ENCODE results near the gene ADGRA1. TPM values are rescaled to one million over a fixed set of nuclear protein-coding genes. Genes with fewer than 3 reads are reported as not detected.

The ADGRA1 gene
- polyA plus RNA-seq, 2 of the 4 experiments (the other 2 are of a cell fraction): not detected

- TF ChIP-seq KDM1A (IDR thresholded peaks at IDR 0.05; ENCODE audit: low read depth): no peak
- TF ChIP-seq SREBF2 (IDR thresholded peaks at IDR 0.05): no peak
- TF ChIP-seq PBX3 (IDR thresholded peaks at IDR 0.05): no peak
- no peak for TF ChIP-seq ZSCAN20 (CRISPR knock-in tag; IDR thresholded peaks at IDR 0.05)
- TF ChIP-seq EP300 (IDR thresholded peaks at IDR 0.05): no peak
- TF ChIP-seq GATA3 (IDR thresholded peaks at IDR 0.05; ENCODE audit: borderline replicate concordance): no peak
- no peak for TF ChIP-seq USF2 (IDR thresholded peaks at IDR 0.05)
Observed at GRCh38 chr10:133168617-133169031, 80.9 kb downstream of the ADGRA1 start (continued).

GRCh38 chr10:133169173-133169947, 81.6 kb downstream of the ADGRA1 start:
- H3K9me3 ChIP-seq: no peaks in the 10 kb centered on the region
- H3K4me2 ChIP-seq: no peak overlapping the region
- no peak overlapping the region for H3K4me3 ChIP-seq
- 85% methylated on average over 30 of the region's 30 CpGs for WGBS (ENCODE audit: missing lambda C conversion rate)
- CTCF ChIA-PET: interaction anchor here (1.0 kb wide), 1 partner anchor 26 kb away, joined by 3 read pairs; no protein-coding TSS in a partner anchor
- no peak overlapping the region for H3K27ac ChIP-seq
- no peaks in the 10 kb centered on the region for H3K4me1 ChIP-seq
- ATAC-seq (no peak), DNase-seq (ENCODE audit: low read depth in 1 of 2, low spot score in 1 of 2) (no peak), FAIRE-seq (no peak)
- TF ChIP-seq SMC3 (IDR thresholded peaks at IDR 0.05) (no peak), RNF2 (IDR thresholded peaks at IDR 0.05; ENCODE audit: borderline replicate concordance, low read depth) (no peak), SREBF2 (IDR thresholded peaks at IDR 0.05) (no peak), ELK1 (IDR thresholded peaks at IDR 0.05; ENCODE audit: low read depth, low read length) (no peak), CHD4 (IDR thresholded peaks at IDR 0.05; ENCODE audit: borderline replicate concordance) (no peak), CEBPB (IDR thresholded peaks at IDR 0.05) (no peak), EHMT2 (IDR thresholded peaks at IDR 0.05; ENCODE audit: low read depth) (no peak), PBX3 (IDR thresholded peaks at IDR 0.05) (no peak), HEYL (CRISPR knock-in tag; IDR thresholded peaks at IDR 0.05) (no peak), ZC3H11A (IDR thresholded peaks at IDR 0.05) (no peak), POLR2A (IDR thresholded peaks at IDR 0.05; ENCODE audit: low read length) (no peak)
- POLR2A ChIA-PET: no interaction called here

GRCh38 chr10:133170092-133170491, 82.4 kb downstream of the ADGRA1 start:
- H3K9me3 ChIP-seq: no peaks in the 10 kb centered on the region
- FAIRE-seq: no peak
- WGBS (ENCODE audit: missing lambda C conversion rate): 85% methylated on average over 16 of the region's 17 CpGs
- H3K4me3 ChIP-seq: no peak overlapping the region
- ChIA-PET POLR2A (no interaction called here), CTCF (no interaction called here)
- TF ChIP-seq MAZ (IDR thresholded peaks at IDR 0.05; ENCODE audit: borderline replicate concordance, low read depth, low read length) (no peak), CBX2 (IDR thresholded peaks at IDR 0.05; ENCODE audit: borderline replicate concordance, low read depth) (no peak), HOXB13 (CRISPR knock-in tag; IDR thresholded peaks at IDR 0.05; ENCODE audit: low read depth) (no peak), MAFK (IDR thresholded peaks at IDR 0.05; ENCODE audit: partially characterized antibody) (no peak), POLR2A (IDR thresholded peaks at IDR 0.05; ENCODE audit: low read length) (no peak), USF2 (IDR thresholded peaks at IDR 0.05) (no peak)
- ATAC-seq: no peak
- no peak overlapping the region for H3K27ac ChIP-seq
- no peak for DNase-seq (ENCODE audit: low read depth in 1 of 2, low spot score in 1 of 2)
- no peak overlapping the region for H3K4me2 ChIP-seq
- H3K4me1 ChIP-seq: no peaks in the 10 kb centered on the region
